ENCODE data around the gene METTL4.
"Not testable (repeated sequence)": the region's sequence is repeated elsewhere in the genome, so short reads cannot be mapped to it uniquely, and the experiment has no call there.

The METTL4 gene

DNA sequence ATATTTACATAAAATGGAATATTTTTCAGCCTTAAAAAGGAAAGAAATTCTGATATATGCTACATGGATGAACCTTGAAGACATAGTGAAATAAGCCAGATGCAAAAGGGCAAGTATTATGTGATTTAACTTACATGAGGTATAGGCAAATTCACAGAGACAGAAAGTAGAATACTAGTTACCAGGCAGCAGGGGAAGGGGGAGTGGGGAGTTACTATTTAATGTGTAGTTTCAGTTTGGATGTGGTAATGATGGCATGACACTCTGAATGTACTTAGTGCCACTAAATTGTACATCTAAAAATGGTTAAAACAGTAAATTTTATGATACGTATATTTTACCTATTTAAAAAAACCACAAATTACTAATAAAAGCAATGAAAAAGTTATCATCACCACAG is 12.1 kb downstream of the METTL4 start:
- DNase-seq (ENCODE audit: low read depth) = no peak

GRCh38 chr18:2557536-2557935 is 13.8 kb downstream of the METTL4 start:
- no peak for DNase-seq (ENCODE audit: low read depth)

DNA sequence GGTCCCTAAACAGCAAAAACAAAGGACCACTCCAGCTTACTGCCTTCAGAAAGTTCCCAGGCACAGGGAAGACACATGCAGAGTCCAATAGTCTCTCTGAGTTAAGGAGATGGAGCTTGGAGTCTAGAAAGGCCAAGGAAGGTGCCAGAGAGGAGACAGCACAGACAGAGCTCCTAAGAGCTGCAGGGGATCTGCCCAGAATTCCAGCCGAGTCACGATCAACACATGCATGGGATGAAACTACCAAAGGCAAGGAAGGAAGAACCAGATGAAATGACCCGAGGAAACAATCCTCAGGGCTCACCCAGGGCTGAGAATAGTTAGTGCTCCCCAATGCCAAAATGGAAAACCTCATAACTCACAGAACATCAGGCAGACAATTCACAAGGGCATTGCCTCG is 15.4 kb downstream of the METTL4 start:
- DNase-seq (ENCODE audit: low read depth) = no peak

- DNase-seq (ENCODE audit: low read depth) = no peak
Measured at GRCh38 chr18:2554696-2555095, 16.6 kb downstream of the METTL4 start.

DNA sequence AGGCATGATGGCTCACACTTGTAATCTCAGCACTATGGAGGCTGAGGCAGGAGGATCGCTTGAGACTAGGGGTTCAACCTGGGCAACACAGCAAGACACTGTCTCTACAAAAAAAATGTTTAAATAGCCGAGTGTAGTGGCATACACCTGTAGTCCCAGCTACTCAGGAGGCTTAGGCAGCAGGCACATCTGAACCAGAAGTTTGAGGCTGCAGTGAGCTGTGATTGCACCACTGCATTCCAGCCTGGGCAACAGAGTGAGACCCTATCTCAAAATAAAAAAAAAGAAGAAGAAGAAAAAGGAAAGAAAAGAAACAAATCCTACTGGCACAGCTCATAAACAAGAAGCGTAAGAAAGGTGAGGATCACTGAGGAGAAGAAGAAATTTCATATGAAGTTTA is 19.9 kb downstream of the METTL4 start:
- DNase-seq (ENCODE audit: low read depth) = no peak

GRCh38 chr18:2549462-2549861 is 21.8 kb downstream of the METTL4 start:
- DNase-seq (ENCODE audit: low read depth) = no peak

- no peak for DNase-seq (ENCODE audit: low read depth)
Measured at GRCh38 chr18:2547477-2548087, 23.7 kb downstream of the METTL4 start.

GRCh38 chr18:2545155-2545554 is 26.1 kb downstream of the METTL4 start:
- no peak for DNase-seq (ENCODE audit: low read depth)

DNA sequence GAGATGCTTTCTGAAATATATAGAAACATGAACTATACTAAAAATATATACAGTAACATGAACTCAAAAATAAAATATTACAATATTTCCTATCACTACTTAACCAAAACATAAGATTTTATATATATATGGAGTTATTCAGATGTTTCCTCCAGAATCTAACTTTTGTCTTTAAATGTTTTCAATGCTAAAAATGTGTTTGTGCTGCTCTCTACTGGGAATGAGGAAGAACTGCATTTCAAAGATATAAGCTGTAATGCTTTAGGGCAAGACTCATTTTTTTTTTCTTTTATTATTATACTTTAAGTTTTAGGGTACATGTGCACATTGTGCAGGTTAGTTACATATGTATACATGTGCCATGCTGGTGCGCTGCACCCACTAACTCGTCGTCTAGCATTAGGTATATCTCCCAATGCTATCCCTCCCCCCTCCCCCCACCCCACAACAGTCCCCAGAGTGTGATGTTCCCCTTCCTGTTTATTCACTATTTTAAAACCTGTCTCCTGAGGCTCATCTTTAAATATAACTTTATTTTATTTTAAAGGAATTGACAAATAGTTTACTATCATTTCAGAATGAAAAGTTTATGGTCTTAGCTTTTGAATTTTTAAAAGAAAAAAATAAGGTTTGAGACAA is 29.3 kb downstream of the METTL4 start:
- not testable (repeated sequence) for DNase-seq (ENCODE audit: low read depth)

DNA sequence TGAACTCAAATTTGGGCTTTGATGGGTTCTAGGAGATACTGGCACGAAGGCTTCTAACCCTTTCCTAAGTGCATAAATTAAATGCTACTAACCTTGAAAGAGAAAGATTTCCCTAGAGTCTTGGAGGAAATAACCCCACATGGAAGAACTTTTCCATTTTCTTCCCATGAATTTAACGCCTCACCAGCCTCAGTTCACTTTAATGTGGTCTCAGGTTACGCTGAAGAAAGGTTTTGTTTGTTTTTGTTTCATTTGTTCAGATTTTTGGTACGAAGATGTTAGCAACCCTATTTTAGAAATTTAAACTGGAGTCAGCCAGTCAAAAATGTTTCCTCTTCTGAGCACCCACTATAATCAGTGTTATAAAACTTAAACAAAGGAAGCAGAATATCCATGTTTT is 30.7 kb downstream of the METTL4 start:
- DNase-seq (ENCODE audit: low read depth) = no peak

DNA sequence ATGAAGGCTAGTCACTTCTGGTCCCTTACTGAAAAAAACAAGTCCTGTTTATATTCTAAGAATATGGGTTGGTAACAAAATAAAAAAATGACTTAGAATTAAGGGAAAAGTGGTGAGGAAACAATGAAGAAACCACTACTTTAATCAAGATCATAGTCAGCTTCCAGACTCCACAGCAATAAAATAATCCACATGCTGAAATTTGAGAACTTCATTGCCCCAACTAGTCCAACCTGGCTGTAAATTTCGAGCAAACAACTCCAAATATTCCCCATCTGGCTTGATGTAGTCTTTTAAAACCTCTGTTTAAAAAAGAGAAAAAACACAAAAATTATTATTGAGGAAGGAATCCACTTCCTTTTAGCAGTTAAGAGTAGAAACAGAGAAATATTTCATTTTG is 32.5 kb downstream of the METTL4 start:
- DNase-seq (ENCODE audit: low read depth) = no peak

- DNase-seq (ENCODE audit: low read depth) = no peak
Measured at GRCh38 chr18:2538236-2538635, 33.1 kb downstream of the METTL4 start.

DNA sequence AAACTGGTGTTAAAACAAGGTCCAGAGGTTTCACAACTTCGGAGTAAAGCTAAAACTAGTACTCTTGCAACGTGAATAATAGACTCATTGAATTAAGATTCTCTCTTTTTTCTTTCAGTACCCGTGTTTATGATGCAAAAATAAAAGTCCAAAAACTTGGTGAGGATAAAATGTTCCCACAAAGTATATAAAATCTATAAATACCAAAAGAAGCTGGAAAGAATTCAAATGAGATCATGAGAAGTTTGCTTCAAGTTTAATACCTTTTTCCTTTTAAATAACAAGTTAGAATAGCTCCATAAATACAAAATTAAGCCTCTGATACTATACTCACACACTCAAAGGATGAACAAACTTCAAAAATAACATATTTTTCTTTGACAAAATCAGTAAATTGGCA is 34.0 kb downstream of the METTL4 start:
- no peak for DNase-seq (ENCODE audit: low read depth)

DNA sequence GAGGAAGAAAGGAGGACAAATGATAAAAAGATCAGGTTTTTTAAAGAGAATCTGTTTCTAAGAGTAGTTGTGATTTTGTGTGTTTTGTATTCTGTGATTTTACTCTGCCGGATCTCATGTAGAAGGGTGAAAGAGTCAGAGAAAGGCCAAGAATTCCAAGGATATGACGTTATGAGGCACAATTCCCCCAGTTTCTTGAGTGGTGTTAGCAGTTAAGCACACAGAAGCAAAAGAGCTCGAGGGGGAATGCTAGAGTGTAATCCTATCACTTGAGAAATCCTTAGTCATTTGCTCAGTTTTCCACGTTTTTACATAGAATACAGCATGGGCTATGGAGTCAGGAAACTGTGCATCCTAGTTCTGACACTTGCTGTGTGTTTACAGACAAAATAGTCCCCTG is 34.8 kb downstream of the METTL4 start:
- no peak for DNase-seq (ENCODE audit: low read depth)

DNA sequence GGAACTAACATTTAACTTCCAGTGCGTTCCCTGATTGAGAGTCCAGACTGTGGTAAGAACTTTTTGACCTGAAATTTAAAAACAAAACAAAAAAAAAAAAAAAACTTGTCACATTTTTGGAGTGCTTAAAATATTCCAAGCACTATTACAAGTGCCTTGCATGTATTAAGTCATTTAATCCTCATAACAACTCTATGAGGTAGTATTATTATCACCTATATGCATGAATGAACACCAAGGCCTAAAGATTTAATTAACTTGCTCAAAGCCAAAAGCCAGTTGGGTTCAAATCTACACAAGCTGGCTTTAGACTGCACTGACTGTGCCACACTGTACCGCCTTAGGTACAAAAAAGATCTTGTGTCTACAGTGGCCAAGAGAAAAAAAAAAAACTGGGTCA is 35.2 kb downstream of the METTL4 start:
- no peak for DNase-seq (ENCODE audit: low read depth)

DNA sequence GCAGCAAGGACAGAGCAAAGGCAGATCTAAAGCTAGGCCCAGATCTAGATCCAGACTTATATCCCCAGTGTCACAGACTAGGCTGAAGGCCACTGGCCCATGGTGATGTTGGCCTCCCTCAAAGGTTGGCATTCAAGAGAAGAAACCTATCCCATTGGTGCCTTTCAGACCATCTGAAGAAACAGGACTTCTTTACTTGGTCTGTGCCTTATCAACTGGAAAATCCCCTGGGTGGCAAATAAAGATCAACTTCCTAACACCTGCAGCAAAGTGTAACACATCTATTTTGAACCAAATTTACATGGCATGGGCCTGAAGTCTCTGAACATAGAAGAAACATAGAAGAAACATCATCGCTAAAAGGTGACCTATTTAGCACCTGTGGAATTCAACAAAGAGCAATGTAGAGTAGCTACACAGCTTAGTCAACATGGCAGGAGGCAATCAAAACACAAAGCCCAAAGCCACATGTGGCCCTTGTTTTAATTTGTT is 35.8 kb downstream of the METTL4 start:
- no peak for DNase-seq (ENCODE audit: low read depth)

DNA sequence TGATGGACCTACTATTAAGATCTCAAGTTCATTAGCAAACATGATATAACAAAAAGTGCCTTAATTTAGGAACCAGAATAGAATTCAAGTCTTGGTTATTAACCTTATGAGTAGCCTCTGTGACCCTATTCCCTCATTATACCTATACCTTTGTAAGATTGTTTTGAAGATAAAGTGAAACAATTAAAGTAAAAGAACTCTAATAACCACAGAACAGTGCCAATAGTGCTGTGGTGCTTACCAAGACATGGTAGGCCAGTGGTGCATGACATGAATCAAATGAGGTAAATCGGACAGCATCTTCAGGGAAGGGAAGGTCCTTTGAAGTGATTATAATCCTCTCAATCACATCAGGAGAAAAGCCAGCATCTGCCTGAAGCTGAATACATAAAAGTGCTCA is 36.4 kb downstream of the METTL4 start:
- no peak for DNase-seq (ENCODE audit: low read depth)

GRCh38 chr18:2532797-2533196 is 38.5 kb downstream of the METTL4 start:
- no peak for DNase-seq (ENCODE audit: low read depth)

- DNase-seq (ENCODE audit: low read depth) = no peak
Measured at GRCh38 chr18:2531751-2532150, 39.6 kb downstream of the METTL4 start.

- DNase-seq (ENCODE audit: low read depth) = no peak
Measured at GRCh38 chr18:2529154-2529553, 42.2 kb downstream of the METTL4 start.

DNA sequence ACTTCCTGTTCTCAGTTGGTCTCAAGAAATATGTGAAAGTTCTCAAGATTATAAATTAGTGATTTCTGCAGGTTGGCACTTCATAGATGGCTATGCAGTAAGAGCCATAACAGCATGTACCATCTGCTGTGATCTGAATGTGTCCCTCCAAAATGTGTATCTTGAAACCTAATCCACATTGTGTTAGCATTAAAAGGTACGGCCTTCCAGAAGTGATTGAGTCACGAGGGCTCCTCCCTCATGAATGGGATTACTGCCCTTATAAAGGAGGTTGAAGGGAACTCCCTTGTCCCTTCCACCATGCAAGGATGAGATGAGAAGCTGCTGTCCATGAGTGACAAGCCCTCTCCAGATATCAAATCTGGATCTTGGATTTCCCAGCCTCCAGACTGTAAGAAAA is 45.0 kb downstream of the METTL4 start:
- no peak for DNase-seq (ENCODE audit: low read depth)

- not testable (repeated sequence) for DNase-seq (ENCODE audit: low read depth)
Measured at GRCh38 chr18:2524794-2525198, 46.5 kb downstream of the METTL4 start.

GRCh38 chr18:2522112-2522511 is 49.2 kb downstream of the METTL4 start:
- DNase-seq (ENCODE audit: low read depth) = no peak

DNA sequence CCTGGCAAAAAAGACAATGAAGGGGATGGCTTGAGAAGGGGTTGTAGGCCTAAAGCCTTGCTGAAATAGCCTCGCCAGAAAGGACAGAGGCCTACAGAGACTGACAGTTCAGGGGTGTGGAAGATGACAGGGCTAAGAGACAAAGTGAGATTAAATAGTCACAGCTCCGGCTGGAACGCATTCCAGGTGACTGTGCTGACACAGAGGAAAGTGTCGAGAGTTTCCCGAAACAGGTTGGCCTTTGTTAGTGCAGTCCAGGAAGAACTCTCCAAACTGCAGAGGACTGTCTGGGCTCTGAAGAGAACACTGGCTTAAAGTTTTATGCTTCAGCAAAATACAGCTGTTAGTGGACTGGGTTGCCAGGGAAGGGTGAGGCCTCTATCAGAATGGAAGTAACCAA is 52.8 kb downstream of the METTL4 start:
- DNase-seq (ENCODE audit: low read depth) = no peak

Measured in activated T-cell treated with anti-CD3 and anti-CD28 coated beads for 1 hour (primary cell).